OCI-LY1 (cell line): ENCODE measurements around the gene EBF3.

ENCODE experiments used
- H2AFZ ChIP-seq: fragments of 200-600 bp; sonication (generic), shearing (Covaris generic); 2 replicates; pipeline ENCODE4 v1.6.0; 2014; ENCODE audit warnings: antibody characterized with exemption, mild to moderate bottlenecking, low read length
- H3F3A ChIP-seq: fragments of 200-600 bp; sonication (generic), shearing (Covaris generic); 2 replicates; pipeline ENCODE4 v1.6.0; 2014; ENCODE audit warnings: mild to moderate bottlenecking, antibody characterized with exemption, low read length, moderate library complexity; ENCODE audit not compliant: insufficient read depth
- H3K27ac ChIP-seq: fragments of 200-600 bp; sonication (generic); 2 replicates; pipeline ENCODE4 v1.5.1; 2014; ENCODE audit warnings: low read length, mixed run types, mild to moderate bottlenecking, low read depth; ENCODE audit not compliant: poor library complexity, severe bottlenecking
- H3K27me3 ChIP-seq: fragments of 200-600 bp; sonication (generic); 2 replicates; pipeline ENCODE4 v1.6.0; 2014; ENCODE audit warnings: antibody characterized with exemption, mild to moderate bottlenecking, low read length, moderate library complexity; ENCODE audit not compliant: insufficient read depth
- H3K36me3 ChIP-seq: fragments of 200-600 bp; sonication (generic); 2 replicates; pipeline ENCODE4 v1.6.1; 2014; ENCODE audit warnings: mild to moderate bottlenecking, antibody characterized with exemption, low read length, moderate library complexity, mixed read lengths; ENCODE audit not compliant: insufficient read depth
- H3K4me1 ChIP-seq: fragments of 200-600 bp; sonication (generic); 2 replicates; pipeline ENCODE4 v1.5.1; 2014; ENCODE audit warnings: mild to moderate bottlenecking, low read length, moderate library complexity; ENCODE audit not compliant: insufficient read depth, severe bottlenecking
- H3K4me2 ChIP-seq: fragments of 200-600 bp; sonication (generic), shearing (Covaris generic); 2 replicates; pipeline ENCODE4 v1.6.1; 2014; ENCODE audit warnings: low read length
- H3K4me3 ChIP-seq: fragments of 200-600 bp; sonication (generic); 2 replicates; pipeline ENCODE4 v1.5.1; 2014; ENCODE audit warnings: low read length, low read depth, mild to moderate bottlenecking, mixed read lengths; ENCODE audit not compliant: poor library complexity, severe bottlenecking
- H3K79me2 ChIP-seq: fragments of 200-600 bp; shearing (Covaris generic); 2 replicates; pipeline ENCODE4 v1.6.1; 2016; ENCODE audit warnings: mixed run types, low read length, mixed read lengths; ENCODE audit not compliant: insufficient read depth
- H3K9ac ChIP-seq: fragments of 200-600 bp; sonication (generic), shearing (Covaris generic); 2 replicates; pipeline ENCODE4 v1.6.1; 2014; ENCODE audit warnings: mild to moderate bottlenecking, low read length, mixed read lengths
- H3K9me2 ChIP-seq: fragments of 200-600 bp; sonication (generic), shearing (Covaris generic); 2 replicates; pipeline ENCODE4 v1.6.1; 2014; ENCODE audit warnings: low read depth, mild to moderate bottlenecking, low read length, mixed read lengths
- H3K9me3 ChIP-seq: fragments of 200-600 bp; shearing (Covaris generic); 2 replicates; pipeline ENCODE4 v1.6.1; 2014; ENCODE audit warnings: low read length, mixed read lengths
- H4K20me1 ChIP-seq: fragments of 200-600 bp; sonication (generic), shearing (Covaris generic); 2 replicates; pipeline ENCODE4 v1.6.0; 2016; ENCODE audit warnings: mild to moderate bottlenecking, low read length; ENCODE audit not compliant: insufficient read depth
- EZH2 ChIP-seq: fragments of 200-600 bp; sonication (generic), shearing (Covaris generic); IDR thresholded peaks from 2 replicates; pipeline ENCODE4 v1.8.0; 2017; ENCODE audit warnings: borderline replicate concordance, mixed run types, mild to moderate bottlenecking, antibody characterized with exemption, low read length, moderate library complexity, mixed read lengths
- TF ChIP-seq, protein P1 (sequence below): fragments of 200-600 bp; sonication (generic), shearing (Covaris generic); IDR thresholded peaks from 2 replicates; pipeline ENCODE4 v1.5.1; 2017; ENCODE audit warnings: mild to moderate bottlenecking, antibody characterized with exemption, low read length, moderate library complexity, mixed read lengths

EBF3 gene

DNA sequence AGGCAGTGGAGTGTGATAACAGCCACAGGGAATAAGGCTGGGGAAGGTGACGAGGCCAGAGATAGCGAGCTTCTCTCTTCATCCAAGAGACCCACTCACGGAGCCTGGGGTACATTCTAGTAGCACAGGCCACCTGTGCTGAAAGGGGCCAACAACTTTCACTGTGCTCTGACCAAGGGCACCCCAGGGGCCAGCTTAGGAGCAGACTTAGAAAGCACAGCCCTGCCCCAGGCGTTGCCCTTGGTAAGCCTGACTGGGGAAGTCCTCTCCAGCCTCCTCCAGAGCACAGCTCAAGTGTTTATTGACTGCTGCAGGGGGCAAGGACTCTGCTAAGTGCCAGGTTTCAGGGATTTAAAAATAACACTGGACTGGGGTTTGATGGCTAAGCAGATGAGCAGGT, 44.7 kb downstream of the EBF3 start:
- Histone ChIP-seq H3K4me2 (no peak overlapping the region), H3K9me2 (no peaks in the 10 kb centered on the region), H3K9me3 (no peaks in the 10 kb centered on the region), H3K79me2 (no peaks in the 10 kb centered on the region), H3K4me3 (no peak overlapping the region), H3K27me3 (no peaks in the 10 kb centered on the region; the same call in 1 of the 2 replicates), H4K20me1 (no peaks in the 10 kb centered on the region), H3F3A (no peaks in the 10 kb centered on the region), H3K27ac (no peak overlapping the region), H3K4me1 (no peaks in the 10 kb centered on the region), H3K9ac (no peak overlapping the region), H2AFZ (no peak overlapping the region), H3K36me3 (no peaks in the 10 kb centered on the region)
- TF ChIP-seq EZH2 = no peak
- TF ChIP-seq, protein P1, sequence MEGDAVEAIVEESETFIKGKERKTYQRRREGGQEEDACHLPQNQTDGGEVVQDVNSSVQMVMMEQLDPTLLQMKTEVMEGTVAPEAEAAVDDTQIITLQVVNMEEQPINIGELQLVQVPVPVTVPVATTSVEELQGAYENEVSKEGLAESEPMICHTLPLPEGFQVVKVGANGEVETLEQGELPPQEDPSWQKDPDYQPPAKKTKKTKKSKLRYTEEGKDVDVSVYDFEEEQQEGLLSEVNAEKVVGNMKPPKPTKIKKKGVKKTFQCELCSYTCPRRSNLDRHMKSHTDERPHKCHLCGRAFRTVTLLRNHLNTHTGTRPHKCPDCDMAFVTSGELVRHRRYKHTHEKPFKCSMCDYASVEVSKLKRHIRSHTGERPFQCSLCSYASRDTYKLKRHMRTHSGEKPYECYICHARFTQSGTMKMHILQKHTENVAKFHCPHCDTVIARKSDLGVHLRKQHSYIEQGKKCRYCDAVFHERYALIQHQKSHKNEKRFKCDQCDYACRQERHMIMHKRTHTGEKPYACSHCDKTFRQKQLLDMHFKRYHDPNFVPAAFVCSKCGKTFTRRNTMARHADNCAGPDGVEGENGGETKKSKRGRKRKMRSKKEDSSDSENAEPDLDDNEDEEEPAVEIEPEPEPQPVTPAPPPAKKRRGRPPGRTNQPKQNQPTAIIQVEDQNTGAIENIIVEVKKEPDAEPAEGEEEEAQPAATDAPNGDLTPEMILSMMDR = no peak

DNA sequence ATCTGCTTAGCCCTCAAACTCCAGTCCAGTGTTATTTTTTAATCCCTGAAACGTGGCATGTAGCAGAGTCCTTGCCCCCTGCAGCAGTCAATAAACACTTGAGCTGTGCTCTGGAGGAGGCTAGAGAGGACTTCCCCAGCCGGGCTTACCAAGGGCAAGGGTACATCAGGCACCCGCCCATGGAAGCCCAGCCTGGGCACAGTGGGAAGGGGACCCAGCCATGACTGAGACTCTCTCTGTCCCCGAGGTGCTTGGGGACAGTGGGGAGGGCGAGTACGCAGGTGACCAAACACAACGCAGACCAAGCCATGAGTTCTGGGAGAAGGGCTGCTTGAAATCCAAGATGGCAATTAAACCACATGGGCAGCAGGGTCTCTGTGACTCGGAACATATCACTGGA, 45.2 kb downstream of the EBF3 start:
- no peak for TF ChIP-seq EZH2
- TF ChIP-seq, protein P1 = no peak

DNA sequence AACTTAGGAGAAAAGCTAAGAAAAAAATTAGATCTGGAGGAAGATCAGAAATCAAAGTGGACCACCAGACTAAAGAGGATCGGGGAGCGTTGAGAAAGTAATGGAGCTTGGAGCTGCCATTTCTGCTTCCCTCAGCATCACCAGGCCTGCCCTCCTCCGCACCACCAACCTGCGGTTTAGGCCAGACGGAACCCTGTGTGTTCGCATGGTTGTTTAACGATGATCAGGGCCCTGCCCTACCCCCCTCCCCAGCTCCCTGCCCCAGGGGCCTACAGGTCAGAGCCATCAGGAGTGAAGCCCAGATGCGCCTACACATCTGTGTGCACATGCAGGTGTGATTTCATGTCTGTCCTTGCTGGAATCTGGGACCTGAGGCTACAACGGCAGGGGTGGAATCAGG, 45.7 kb downstream of the EBF3 start:
- H3K9me2 ChIP-seq = no peaks in the 10 kb centered on the region
- H3K4me1 ChIP-seq = no peaks in the 10 kb centered on the region
- H3K4me2 ChIP-seq = no peak overlapping the region
- H4K20me1 ChIP-seq = no peaks in the 10 kb centered on the region
- no peak overlapping the region for H3K9ac ChIP-seq
- no peak overlapping the region for H2AFZ ChIP-seq
- H3K27me3 ChIP-seq = no peaks in the 10 kb centered on the region; the same call in 1 of the 2 replicates
- TF ChIP-seq, protein P1 = no peak
- no peak for TF ChIP-seq EZH2
- no peaks in the 10 kb centered on the region for H3K79me2 ChIP-seq
- no peaks in the 10 kb centered on the region for H3K36me3 ChIP-seq
- H3K9me3 ChIP-seq = no peaks in the 10 kb centered on the region
- H3K4me3 ChIP-seq = no peak overlapping the region
- H3F3A ChIP-seq = no peaks in the 10 kb centered on the region
- no peak overlapping the region for H3K27ac ChIP-seq

More for the DNA sequence above, 45.2 kb downstream of the EBF3 start:
- no peaks in the 10 kb centered on the region for H3K9me3 ChIP-seq
- no peak overlapping the region for H2AFZ ChIP-seq
- no peaks in the 10 kb centered on the region for H3K4me1 ChIP-seq
- H3K36me3 ChIP-seq = no peaks in the 10 kb centered on the region
- no peak overlapping the region for H3K9ac ChIP-seq
- no peak overlapping the region for H3K4me2 ChIP-seq
- no peaks in the 10 kb centered on the region; the same call in 1 of the 2 replicates for H3K27me3 ChIP-seq
- H3K9me2 ChIP-seq = no peaks in the 10 kb centered on the region
- no peaks in the 10 kb centered on the region for H3K79me2 ChIP-seq
- H3K4me3 ChIP-seq = no peak overlapping the region
- H3K27ac ChIP-seq = no peak overlapping the region
- no peaks in the 10 kb centered on the region for H4K20me1 ChIP-seq
- H3F3A ChIP-seq = no peaks in the 10 kb centered on the region
